Amygdala (tissue), 56 donors: ENCODE measurements around the gene KCNC4.

Experiments used
- DNase-seq, 56 donors: peaks; one replicate each; lab custom pipeline; 2025; lab: John Stamatoyannopoulos, UW

Gene KCNC4

DNA sequence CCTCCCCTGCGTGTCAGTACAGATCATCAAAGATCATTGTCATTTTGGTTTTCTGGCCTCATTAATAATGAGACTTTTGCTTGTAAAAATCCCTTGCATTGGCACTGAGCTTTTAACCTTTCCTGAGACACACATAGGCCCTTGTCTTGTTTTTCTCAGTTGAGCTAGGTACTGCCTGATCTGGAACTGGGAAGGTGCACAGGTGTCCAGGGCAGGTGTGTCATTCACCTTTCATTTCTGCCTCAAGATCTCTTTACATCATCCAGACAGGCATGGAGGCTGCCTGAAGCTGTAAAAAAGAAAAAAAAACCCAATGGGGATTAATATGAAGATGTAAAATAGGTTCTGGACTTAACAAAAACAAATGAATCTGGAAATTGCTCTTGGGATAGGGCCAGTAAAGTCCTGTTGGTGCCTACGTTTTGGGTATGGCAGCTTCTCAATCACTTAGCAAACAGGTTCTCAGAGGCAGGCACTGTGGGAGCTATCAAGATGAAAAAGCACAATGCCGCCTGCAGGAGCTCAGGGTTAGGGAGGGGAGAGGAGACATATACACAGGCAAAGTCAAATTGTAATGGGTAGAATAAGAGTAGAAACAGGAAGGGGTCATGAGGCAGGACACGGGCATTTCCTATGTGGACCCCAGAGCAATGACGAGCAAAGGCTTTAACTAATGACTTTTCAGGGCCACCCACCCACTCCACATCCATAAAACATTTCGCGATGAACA, 1.0 kb upstream of the KCNC4 start:
- DNase-seq = no peak

DNA sequence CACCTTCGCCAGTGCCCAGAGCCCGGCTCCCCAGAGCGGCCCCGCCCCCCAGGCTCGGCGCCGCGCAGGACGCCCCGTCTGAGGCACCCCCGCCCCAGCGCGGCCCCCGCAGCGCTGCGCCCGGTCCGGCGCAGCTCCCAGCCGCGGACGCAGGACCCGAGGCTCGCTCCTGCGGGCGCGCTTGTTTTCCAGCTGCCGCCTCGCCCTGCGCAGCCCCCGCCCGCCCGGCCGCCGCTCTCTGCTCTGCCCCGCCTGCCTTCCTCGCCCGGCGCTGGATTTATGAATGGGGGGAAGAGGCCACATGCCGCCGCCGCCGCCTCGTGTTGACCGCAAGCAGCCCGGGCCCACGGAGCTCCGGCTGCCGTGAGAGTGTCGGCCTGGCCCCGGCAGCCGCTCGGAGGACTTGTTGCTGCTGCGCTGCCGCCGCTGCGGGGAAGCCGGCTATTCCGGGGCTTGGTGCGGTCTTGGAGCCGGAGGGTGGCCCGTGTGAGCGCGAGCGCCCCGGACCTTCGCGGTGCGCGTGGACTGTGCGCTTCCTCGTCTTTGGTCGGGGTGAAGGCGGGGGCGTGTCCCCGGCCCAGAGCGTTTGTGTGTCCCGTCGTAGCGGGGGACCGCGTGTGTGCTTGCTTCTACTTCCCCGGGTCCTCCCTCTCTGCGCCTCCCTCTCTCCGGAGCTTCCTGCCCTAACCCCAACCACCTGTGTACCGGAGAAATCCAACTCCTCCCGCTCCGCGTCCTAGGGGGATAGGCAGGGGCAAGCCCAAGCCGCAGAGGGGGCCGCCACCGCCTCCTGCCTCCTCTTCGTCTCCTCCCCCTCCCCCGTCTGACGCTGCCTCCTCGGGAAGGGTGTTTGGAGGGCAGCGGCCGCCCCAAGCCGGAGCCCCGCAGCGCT, 736 bp downstream of the KCNC4 start:
- peak in 12 of 56 donors; percentile 13 to 64 (median 45) for DNase-seq

GRCh38 chr1:110211496-110212168, 1.5 kb downstream of the KCNC4 start:
- DNase-seq = no peak

DNA sequence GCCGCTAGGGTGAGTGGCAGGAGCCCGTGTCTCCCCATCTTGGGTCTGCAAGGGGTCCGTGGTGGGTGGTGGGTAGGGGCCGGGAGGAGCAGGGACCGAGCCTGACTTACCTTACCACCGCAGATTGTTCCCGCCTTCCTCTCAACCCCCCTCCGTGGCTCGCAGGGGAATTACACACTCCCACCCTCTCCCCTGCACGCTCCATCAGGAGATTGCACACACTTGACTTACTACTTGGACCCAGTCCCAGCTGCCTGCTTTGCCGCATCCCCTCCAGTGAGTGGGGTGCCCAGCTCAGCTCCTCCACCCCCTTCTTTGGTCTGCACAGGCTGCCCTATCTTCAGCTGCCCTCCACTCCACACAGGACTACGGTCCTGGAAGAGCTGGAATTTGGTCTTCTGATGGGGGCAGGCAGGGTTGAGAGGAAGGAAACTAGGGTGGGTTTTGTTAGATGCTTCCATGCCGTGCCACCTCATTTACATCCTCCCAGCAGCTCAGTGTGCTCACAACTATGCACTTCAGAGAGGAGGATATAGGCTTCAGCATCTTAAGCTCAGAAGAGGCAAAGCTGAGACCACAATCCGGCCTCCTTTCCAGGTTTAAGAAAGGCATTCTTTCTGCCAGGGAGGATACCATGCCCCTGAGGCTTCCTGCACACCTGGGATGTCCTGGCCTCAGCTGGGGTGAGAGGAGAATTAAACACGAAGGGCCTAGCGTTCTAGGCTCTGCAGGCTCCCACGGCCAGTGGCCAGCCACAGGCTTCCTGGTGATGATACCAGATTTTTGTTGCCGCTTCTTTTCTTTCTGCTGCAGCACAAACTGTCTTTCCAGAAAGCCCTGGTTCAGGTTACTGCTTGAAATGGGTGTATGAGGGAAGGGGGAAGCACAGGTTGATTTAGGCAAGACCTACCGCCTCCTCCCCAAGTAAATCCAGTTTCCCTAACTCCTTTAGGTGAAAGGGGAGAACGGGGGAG, 2.3 kb downstream of the KCNC4 start:
- DNase-seq = peak in 10 of 56 donors; percentile 3 to 49 (median 20)

GRCh38 chr1:110213143-110213540, 3.0 kb downstream of the KCNC4 start:
- no peak for DNase-seq

- DNase-seq = peak in 3 of 56 donors; percentile 16 to 33 (median 24)
Measured at GRCh38 chr1:110214454-110215404, 4.6 kb downstream of the KCNC4 start.

DNA sequence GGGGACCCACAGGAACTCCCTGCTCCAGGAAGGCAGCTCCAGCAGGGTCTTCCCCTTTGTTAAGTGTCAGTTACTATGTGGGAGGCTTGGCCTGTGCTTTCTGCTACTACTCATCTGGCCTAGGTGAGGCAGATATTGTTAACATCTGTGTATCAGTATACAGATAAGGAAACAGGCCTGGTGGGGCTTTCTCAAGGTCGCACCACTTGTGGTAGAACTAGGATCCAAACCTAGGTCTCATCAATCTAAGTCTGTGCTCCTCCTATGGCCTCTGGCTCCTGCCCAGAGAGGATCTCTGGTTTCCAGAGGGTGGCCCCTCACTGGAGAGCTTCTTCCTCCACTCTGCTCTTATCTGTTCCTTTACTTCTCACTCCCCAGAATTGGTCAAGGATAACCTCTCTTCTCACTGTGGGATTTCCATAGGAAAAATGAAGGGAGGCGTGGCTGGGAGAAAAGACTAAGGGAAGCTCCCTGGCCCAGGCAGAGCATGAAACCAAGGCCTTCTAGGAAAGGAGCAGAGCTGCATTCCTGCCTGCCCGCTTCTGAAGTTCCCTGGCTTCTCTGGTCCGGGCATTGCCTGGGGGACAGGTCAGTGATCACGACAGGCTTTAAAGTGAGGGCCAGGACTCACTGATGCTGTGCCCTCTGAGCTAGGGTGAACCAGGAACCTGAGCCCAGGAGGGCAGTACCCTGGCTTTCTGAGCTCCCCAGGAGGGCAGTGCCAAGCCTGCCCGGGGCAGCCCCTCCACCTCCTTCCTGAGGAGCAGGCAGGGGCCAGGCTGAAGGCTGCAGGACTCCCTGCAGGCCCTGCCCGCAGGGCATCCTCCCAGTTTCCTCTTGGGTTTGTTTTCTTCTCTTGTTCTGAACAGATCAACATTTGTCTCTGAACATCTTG, 5.8 kb downstream of the KCNC4 start:
- DNase-seq = no peak

DNA sequence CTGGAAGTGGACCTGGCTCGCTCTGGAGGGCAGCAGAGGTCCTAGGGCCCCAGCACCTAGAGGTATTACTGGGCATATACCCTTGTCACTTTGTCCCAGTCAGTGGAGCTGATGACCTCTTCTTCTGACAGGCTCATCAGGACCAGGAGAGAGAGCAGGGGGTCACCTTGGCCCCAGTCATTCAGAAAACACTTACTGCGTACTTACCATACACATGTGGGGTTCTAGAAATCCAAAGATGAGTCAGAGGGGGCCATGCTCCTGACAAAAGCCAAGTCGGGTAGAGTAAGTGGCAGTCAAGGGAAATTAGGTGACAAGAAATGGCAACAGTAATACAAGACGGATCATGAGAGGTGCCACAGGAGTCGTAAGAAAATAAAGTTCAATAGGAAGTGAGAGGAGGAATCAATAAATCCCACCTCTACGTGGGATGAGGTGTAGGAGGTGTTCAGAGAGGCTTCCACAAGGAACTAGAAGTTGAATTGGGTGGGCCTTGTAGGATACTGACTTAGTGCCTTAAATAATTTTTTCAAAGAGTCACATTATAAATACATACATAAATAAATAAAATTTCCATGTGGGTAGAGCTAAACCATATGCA, 6.8 kb downstream of the KCNC4 start:
- DNase-seq = no peak

DNA sequence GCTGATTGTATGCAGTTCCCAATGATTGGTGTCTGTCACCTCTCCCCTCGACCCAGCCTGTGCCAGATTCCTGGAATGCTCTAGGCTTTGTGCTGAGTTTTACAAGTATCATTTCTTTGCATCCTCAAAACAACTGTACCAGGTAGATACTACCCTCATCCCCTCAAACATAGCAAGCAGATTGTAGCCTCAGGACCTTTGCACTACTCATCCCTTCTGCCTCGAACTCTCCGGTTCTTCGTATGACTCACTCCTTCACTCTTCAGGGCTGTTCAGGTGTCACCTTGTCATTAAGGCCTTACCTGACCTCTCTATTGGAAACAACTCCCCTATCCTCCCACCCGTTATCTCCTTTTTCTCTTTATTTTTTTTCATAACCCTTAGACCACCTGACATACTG, 8.0 kb downstream of the KCNC4 start:
- no peak for DNase-seq

GRCh38 chr1:110218739-110219138, 8.6 kb downstream of the KCNC4 start:
- no peak for DNase-seq

- no peak for DNase-seq
Measured at GRCh38 chr1:110220324-110220723, 10.2 kb downstream of the KCNC4 start.

GRCh38 chr1:110221119-110221518, 11.0 kb downstream of the KCNC4 start:
- DNase-seq = no peak

GRCh38 chr1:110223127-110223526, 13.0 kb downstream of the KCNC4 start:
- DNase-seq = no peak

- DNase-seq = no peak
Measured at GRCh38 chr1:110223581-110223980, 13.5 kb downstream of the KCNC4 start.

- DNase-seq = no peak
Measured at GRCh38 chr1:110224240-110224995, 14.3 kb downstream of the KCNC4 start.

- DNase-seq = no peak
Measured at GRCh38 chr1:110225212-110225611, 15.1 kb downstream of the KCNC4 start.
